H1 (cell line): Measurements from ENCODE around the gene MSH2. TPM values are rescaled to one million over a fixed set of nuclear protein-coding genes. Genes with fewer than 3 reads are reported as not detected.

Experiments
- CTCF ChIA-PET: fragments of 300-600 bp; sonication (Branson Sonifier 250); formaldehyde crosslinking; loops from one replicate; lab custom pipeline; 2021; ENCODE audit not compliant: partially characterized antibody; lab: Charles Lee
- POLR2A ChIA-PET: fragments of 300-600 bp; sonication (Branson Sonifier 250); formaldehyde crosslinking; loops from one replicate; lab custom pipeline; 2021; ENCODE audit warnings: inconsistent platforms; ENCODE audit not compliant: partially characterized antibody; lab: Charles Lee
- DNase-seq, 2 experiments: peaks; one replicate each; pipeline versions ENCODE4 v3.0.0 to v3.0.0-alpha.2; 2010 to 2022; ENCODE audit warnings: low spot score in 2 of 2, low read depth in 1 of 2, mixed read lengths in 1 of 2
- FAIRE-seq: peaks from 2 replicates; lab custom pipeline; 2011; peaks lifted over from hg19 to GRCh38; lab: Jason Lieb, UNC
- H2AFZ ChIP-seq: 2 replicates; pipeline ENCODE4 v1.8.1; 2012; ENCODE audit warnings: low read length, inconsistent platforms
- H2AK5ac ChIP-seq: 2 replicates; pipeline ENCODE4 v1.6.1; 2013; ENCODE audit warnings: low read depth, low read length
- H2BK120ac ChIP-seq: replicated peaks from 2 replicates; pipeline ENCODE3; 2013; ENCODE audit warnings: low read depth, low read length, inconsistent platforms
- H2BK12ac ChIP-seq: 2 replicates; pipeline ENCODE4 v1.6.1; 2013; ENCODE audit warnings: low read depth, low read length
- H2BK15ac ChIP-seq: 2 replicates; pipeline ENCODE4 v1.6.1; 2013; ENCODE audit warnings: low read length
- H2BK20ac ChIP-seq: 2 replicates; pipeline ENCODE4 v1.6.1; 2013; ENCODE audit warnings: low read length
- H2BK5ac ChIP-seq: 2 replicates; pipeline ENCODE4 v1.6.1; 2013; ENCODE audit warnings: low read depth, low read length
- H3K14ac ChIP-seq: 2 replicates; pipeline ENCODE4 v1.6.1; 2013; ENCODE audit warnings: inconsistent platforms; ENCODE audit not compliant: insufficient read length
- H3K18ac ChIP-seq: 2 replicates; pipeline ENCODE4 v1.6.1; 2013; ENCODE audit warnings: low read length; ENCODE audit errors: extremely low read depth
- H3K23ac ChIP-seq: 2 replicates; pipeline ENCODE4 v1.6.1; 2013; ENCODE audit warnings: inconsistent platforms; ENCODE audit not compliant: insufficient read length
- H3K23me2 ChIP-seq: 2 replicates; pipeline ENCODE4 v1.6.1; 2013; ENCODE audit warnings: low read depth, low read length
- H3K27ac ChIP-seq: 2 replicates; pipeline ENCODE4 v1.6.1; 2011; ENCODE audit warnings: low read depth, low read length, inconsistent platforms
- H3K27me3 ChIP-seq, 4 experiments: replicated peaks in 1 of 4; 1 replicate in 1 of 4; 2 replicates in 3 of 4; pipeline versions ENCODE4 v1.6.1 to v1.8.1; 2011 to 2013; ENCODE audit warnings: low read length in 3 of 4, mild to moderate bottlenecking in 3 of 4, inconsistent platforms in 2 of 4, mixed read lengths in 2 of 4, moderate library complexity in 1 of 4; ENCODE audit not compliant: control insufficient read depth in 3 of 4, insufficient read depth in 3 of 4; ENCODE audit errors: extremely low read depth in 1 of 4
- H3K36me3 ChIP-seq, 4 experiments: 2 replicates each; pipeline versions ENCODE4 v1.6.1 to v1.8.1; 2011 to 2013; ENCODE audit warnings: mild to moderate bottlenecking in 4 of 4, low read length in 3 of 4, moderate library complexity in 2 of 4, control low read depth in 1 of 4, inconsistent platforms in 1 of 4; ENCODE audit not compliant: insufficient read depth in 4 of 4, control insufficient read depth in 2 of 4
- H3K4ac ChIP-seq: replicated peaks from 2 replicates; pipeline ENCODE3; 2013; ENCODE audit warnings: low read length, low read depth, mixed read lengths, inconsistent platforms; ENCODE audit not compliant: insufficient read length
- H3K4me1 ChIP-seq, 4 experiments: replicated peaks in 1 of 4; 1 replicate in 1 of 4; 2 replicates in 3 of 4; pipeline versions ENCODE4 v1.6.1 to v1.8.1; 2011 to 2013; ENCODE audit warnings: low read length in 3 of 4, inconsistent platforms in 2 of 4, mixed read lengths in 1 of 4; ENCODE audit not compliant: insufficient read depth in 4 of 4, control insufficient read depth in 3 of 4
- H3K4me2 ChIP-seq, 2 experiments: 2 replicates each; pipeline versions ENCODE4 v1.6.1 to v1.8.1; 2011 to 2013; ENCODE audit warnings: low read depth in 2 of 2, low read length in 2 of 2, control low read depth in 1 of 2, inconsistent platforms in 1 of 2, mild to moderate bottlenecking in 1 of 2; ENCODE audit not compliant: insufficient read depth in 1 of 2
- H3K4me3 ChIP-seq, 4 experiments: fragments of 200-600, 300-600 bp in 1 of 4; sonication (generic), shearing (Covaris generic), sonication (Bioruptor Twin) in 1 of 4; 2 replicates each; pipeline versions ENCODE4 v1.5.1 to v1.8.1; 2011 to 2016; ENCODE audit warnings: low read length in 4 of 4, low read depth in 3 of 4, control low read depth in 2 of 4, inconsistent platforms in 2 of 4, mild to moderate bottlenecking in 2 of 4, mixed read lengths in 1 of 4, moderate library complexity in 1 of 4; ENCODE audit not compliant: insufficient read depth in 2 of 4; ENCODE audit errors: extremely low read depth in 1 of 4
- H3K56ac ChIP-seq: replicated peaks from 2 replicates; pipeline ENCODE3; 2013; ENCODE audit warnings: low read depth, mild to moderate bottlenecking, mixed read lengths, low read length, inconsistent platforms; ENCODE audit not compliant: insufficient read length
- H3K79me1 ChIP-seq: 2 replicates; pipeline ENCODE4 v1.6.1; 2013; ENCODE audit warnings: low read depth, low read length, control low read depth
- H3K79me2 ChIP-seq, 2 experiments: 2 replicates each; pipeline versions ENCODE4 v1.6.1 to v1.8.1; 2012 to 2013; ENCODE audit warnings: low read length in 2 of 2, mild to moderate bottlenecking in 2 of 2, inconsistent platforms in 1 of 2; ENCODE audit not compliant: insufficient read depth in 2 of 2, control insufficient read depth in 1 of 2
- H3K9ac ChIP-seq, 4 experiments: replicated peaks in 1 of 4; 1 replicate in 1 of 4; 2 replicates in 3 of 4; pipeline versions ENCODE4 v1.6.1 to v1.8.1; 2011 to 2013; ENCODE audit warnings: low read depth in 3 of 4, low read length in 3 of 4, control low read depth in 2 of 4, mild to moderate bottlenecking in 2 of 4, moderate library complexity in 2 of 4, inconsistent platforms in 1 of 4; ENCODE audit errors: extremely low read depth in 1 of 4
- H3K9me3 ChIP-seq, 2 experiments: 2 replicates each; pipeline versions ENCODE4 v1.6.1 to v1.8.1; 2012 to 2013; ENCODE audit warnings: mild to moderate bottlenecking in 2 of 2, moderate library complexity in 2 of 2, control low read depth in 1 of 2, inconsistent platforms in 1 of 2, low read depth in 1 of 2, low read length in 1 of 2, mixed read lengths in 1 of 2; ENCODE audit not compliant: insufficient read depth in 2 of 2
- H4K20me1 ChIP-seq, 2 experiments: replicated peaks in 1 of 2; 2 replicates each; pipeline versions ENCODE3 to v1.8.1; 2011 to 2013; ENCODE audit warnings: inconsistent platforms in 2 of 2, low read length in 2 of 2, mild to moderate bottlenecking in 1 of 2; ENCODE audit not compliant: insufficient read depth in 2 of 2, control insufficient read depth in 1 of 2
- H4K5ac ChIP-seq: 2 replicates; pipeline ENCODE4 v1.6.1; 2013; ENCODE audit warnings: low read length, low read depth, mixed read lengths, inconsistent platforms; ENCODE audit not compliant: insufficient read length
- H4K8ac ChIP-seq: 2 replicates; pipeline ENCODE4 v1.8.0; 2013; ENCODE audit warnings: mild to moderate bottlenecking, moderate library complexity, low read length, inconsistent platforms; ENCODE audit not compliant: insufficient read depth; ENCODE audit errors: extremely low read depth
- H4K91ac ChIP-seq: replicated peaks from 2 replicates; pipeline ENCODE3; 2013; ENCODE audit warnings: low read length, mixed read lengths, inconsistent platforms; ENCODE audit not compliant: insufficient read length
- ASH2L ChIP-seq: fragments of 200-600, 300-600 bp; sonication (generic); IDR thresholded peaks from one replicate; pipeline ENCODE4 v1.7.1; 2017; ENCODE audit warnings: low read length
- BACH1 ChIP-seq: IDR thresholded peaks from 2 replicates; pipeline ENCODE4 v1.6.1; 2012; ENCODE audit warnings: low read length, improper control_type of control experiment
- CHD2 ChIP-seq: IDR thresholded peaks from 2 replicates; pipeline ENCODE4 v1.6.1; 2012; ENCODE audit warnings: low read length, improper control_type of control experiment
- CTBP2 ChIP-seq: IDR thresholded peaks from 2 replicates; pipeline ENCODE4 v1.7.0; 2011; ENCODE audit warnings: borderline replicate concordance, mild to moderate bottlenecking, moderate library complexity, mixed read lengths, low read length; ENCODE audit not compliant: insufficient read depth, insufficient read length
- EGR1 ChIP-seq: IDR thresholded peaks from 2 replicates; pipeline ENCODE4 v1.6.1; 2011; ENCODE audit warnings: low read depth, low read length, borderline replicate concordance
- EZH2 ChIP-seq: fragments of 200-600 bp; sonication (generic); IDR thresholded peaks from 2 replicates; pipeline ENCODE4 v1.7.1; 2012; ENCODE audit warnings: low read depth, mild to moderate bottlenecking, moderate library complexity, low read length, inconsistent platforms; ENCODE audit not compliant: severe bottlenecking
- GTF2F1 ChIP-seq: IDR thresholded peaks from 2 replicates; pipeline ENCODE4 v1.6.1; 2012; ENCODE audit warnings: low read depth, low read length, improper control_type of control experiment, borderline replicate concordance
- MAFK ChIP-seq: IDR thresholded peaks from 2 replicates; pipeline ENCODE4 v1.6.1; 2012; ENCODE audit warnings: low read depth, mild to moderate bottlenecking, improper control_type of control experiment, low read length
- PHF8 ChIP-seq: fragments of 200-600 bp; sonication (generic); conservative IDR thresholded peaks from 2 replicates; pipeline ENCODE4 v1.7.1; 2012; ENCODE audit warnings: low read depth, mild to moderate bottlenecking, inconsistent platforms, low read length, moderate library complexity
- SIRT6 ChIP-seq: IDR thresholded peaks from one replicate; pipeline ENCODE4 v1.7.1; 2012; ENCODE audit warnings: low read length, inconsistent platforms
- SIX5 ChIP-seq: IDR thresholded peaks from 2 replicates; pipeline ENCODE4 v1.6.1; 2011; ENCODE audit warnings: mild to moderate bottlenecking, low read depth, low read length
- SRF ChIP-seq: IDR thresholded peaks from 2 replicates; pipeline ENCODE4 v1.6.1; 2011; ENCODE audit warnings: mild to moderate bottlenecking, low read depth, low read length, moderate library complexity
- SUZ12 ChIP-seq: fragments of 200-600 bp; sonication (generic); IDR thresholded peaks from 2 replicates; pipeline ENCODE4 v1.6.1; 2012; ENCODE audit warnings: mild to moderate bottlenecking, inconsistent platforms, low read length, moderate library complexity, mixed read lengths
- TBP ChIP-seq: IDR thresholded peaks from 2 replicates; pipeline ENCODE4 v1.6.1; 2011; ENCODE audit warnings: low read depth, low read length, improper control_type of control experiment
- TCF12 ChIP-seq: IDR thresholded peaks from 2 replicates; pipeline ENCODE4 v1.6.1; 2011; ENCODE audit warnings: low read depth, mild to moderate bottlenecking, low read length
- ZNF274 ChIP-seq: IDR thresholded peaks from 2 replicates; pipeline ENCODE4 v1.7.0; 2012; ENCODE audit warnings: low read length, borderline replicate concordance; ENCODE audit errors: extremely low read depth
- WGBS, 2 experiments: shearing (Covaris generic) in 1 of 2; methylation state at CpG; one replicate each; pipeline versions ENCODE4 v1.1.6 to v1.1.7; 2013 to 2015; ENCODE audit warnings: low lambda C conversion rate in 2 of 2, mixed read lengths in 2 of 2, inconsistent platforms in 1 of 2, low coverage in 1 of 2, missing lambda C conversion rate in 1 of 2; ENCODE audit not compliant: insufficient replicate concordance in 2 of 2, insufficient coverage in 1 of 2, insufficient read length in 1 of 2; ENCODE audit errors: extremely low coverage in 1 of 2, missing lambda C conversion rate in 1 of 2; 5-methylcytosine and 5-hydroxymethylcytosine counted together
- polyA plus RNA-seq, 7 experiments: library from polyadenylated mRNA; depleted of rRNA in 3 of 7; stranded (reverse) in 5 of 7; unstranded in 2 of 7; fragments of >200 nt in 5 of 7; fragments of 200-250 nt in 2 of 7; gene quantifications; 1 replicate in 5 of 7; 2 replicates in 1 of 7; 4 replicates in 1 of 7; pipeline versions ENCODE4 v1.2.1 to v1.2.3, GENCODE V29; 2011 to 2013; ENCODE audit warnings: missing spikeins in 2 of 7, mixed read lengths in 2 of 7
- total RNA-seq: library from RNA; stranded (reverse); fragmentation: NEBNext Ultra II Directional; extraction: Animal tissue kit (Norgen Biotek cat#: 25700); gene quantifications from 2 replicates; pipeline ENCODE4 v1.2.1, GENCODE V29; 2021

The MSH2 gene
- total and polyA plus RNA-seq, 2 of the 8 experiments (the other 6 are each of a cell fraction or from before 2014, with no cell fraction given): 64.1 to 228 TPM

DNA sequence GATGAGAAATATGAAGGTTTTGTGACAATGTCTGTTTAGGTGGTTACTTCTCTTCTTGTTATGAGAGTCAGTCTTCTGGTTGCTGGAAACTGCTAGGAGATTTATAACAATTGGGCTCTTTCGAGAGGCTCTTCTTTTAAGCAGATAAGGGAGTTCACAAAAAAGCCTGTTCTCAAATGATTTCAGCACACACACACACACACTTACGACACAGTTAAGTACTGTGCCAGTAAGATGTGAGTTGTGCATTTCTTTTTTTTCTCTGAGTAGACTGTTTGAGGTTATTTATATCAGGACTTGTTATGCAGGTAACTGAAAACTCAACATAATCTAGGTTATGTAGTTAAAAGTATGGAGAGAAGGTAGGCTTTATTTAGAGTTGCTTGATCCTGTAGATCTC lies 49.8 kb downstream of the MSH2 start:
- H3K23ac ChIP-seq: no peak overlapping the region
- ChIA-PET POLR2A (interaction anchor here (1.5 to 2.0 kb wide), 2 partner anchors 8 to 12 kb away, joined by 7 to 9 read pairs; no protein-coding TSS in a partner anchor), CTCF (interaction anchor here (1.2 kb wide), 1 partner anchor 315 kb away, joined by 4 read pairs; no protein-coding TSS in a partner anchor)
- H3K4me2 ChIP-seq: no peak overlapping the region
- H3K23me2 ChIP-seq: no peaks in the 10 kb centered on the region
- H3K4me1 ChIP-seq: no peaks in the 10 kb centered on the region
- H2AK5ac ChIP-seq: no peak overlapping the region
- WGBS, 2 experiments: 90% methylated on average over 2 of the region's 2 CpGs; no CpG with 5 or more reads in 1 of the 2 experiments
- H4K91ac ChIP-seq: no peak overlapping the region
- no peak overlapping the region for H3K18ac ChIP-seq
- no peak overlapping the region for H3K4ac ChIP-seq
- H3K4me3 ChIP-seq: no peak overlapping the region
- H2BK12ac ChIP-seq: no peak overlapping the region
- H3K56ac ChIP-seq: no peak overlapping the region
- DNase-seq (no peak), FAIRE-seq (no peak)
- H2BK120ac ChIP-seq: no peak overlapping the region
- H3K9ac ChIP-seq: no peak overlapping the region
- no peak overlapping the region for H2BK15ac ChIP-seq
- no peak overlapping the region for H2AFZ ChIP-seq
- H2BK5ac ChIP-seq: no peak overlapping the region
- no peak overlapping the region for H4K8ac ChIP-seq
- peaks cover 2% of the 10 kb centered on the region; the same call in 1 of the 2 replicates for H3K79me1 ChIP-seq
- H3K27me3 ChIP-seq: no peaks in the 10 kb centered on the region
- H4K5ac ChIP-seq: no peak overlapping the region
- peaks cover 1 to 7% of the 10 kb centered on the region in 2 experiments for H4K20me1 ChIP-seq
- no peak overlapping the region for H3K27ac ChIP-seq
- peaks cover 0 to 44% of the 10 kb centered on the region in 2 experiments; a peak in 2 of 4 replicates for H3K79me2 ChIP-seq
- no peak overlapping the region for H3K14ac ChIP-seq
- H3K36me3 ChIP-seq: peaks cover 6 to 38% (median 23%) of the 10 kb centered on the region in 4 experiments
- H2BK20ac ChIP-seq: no peak overlapping the region
- no peaks in the 10 kb centered on the region for H3K9me3 ChIP-seq
- TF ChIP-seq TBP (no peak), CTBP2 (no peak), SUZ12 (no peak), SIX5 (no peak), ASH2L (no peak), SIRT6 (no peak), CHD2 (no peak), MAFK (no peak), GTF2F1 (no peak), EZH2 (no peak), ZNF274 (no peak), EGR1 (no peak), TCF12 (no peak), PHF8 (no peak), SRF (no peak), BACH1 (no peak)
